A673 (cell line): ENCODE data around the gene CASQ1. TPM values are rescaled to one million over a fixed set of nuclear protein-coding genes. Genes with fewer than 3 reads are reported as not detected.

Experiments
- BruUV-seq: library from RNA; stranded (reverse); fragments of 400-500 nt; replicated peaks from 2 replicates; lab custom pipeline; 2021; lab: Mats Ljungman, UMichigan
- CTCF ChIA-PET: fragments of 300-600 bp; sonication (Branson Sonifier 250); formaldehyde crosslinking; loops from one replicate; lab custom pipeline; 2022; ENCODE audit warnings: antibody characterized with exemption; lab: Charles Lee
- POLR2A ChIA-PET: fragments of 300-600 bp; sonication (Branson Sonifier 250); formaldehyde crosslinking; loops from one replicate; lab custom pipeline; 2022; ENCODE audit warnings: antibody characterized with exemption; ENCODE audit not compliant: low non-redundant PET; lab: Charles Lee
- DNase-seq: peaks from one replicate; pipeline ENCODE4 v3.0.0-alpha.2; 2015; ENCODE audit warnings: low spot score
- H3K27ac ChIP-seq: fragments of 200-600 bp; sonication (generic); 2 replicates; pipeline ENCODE4 v1.5.1; 2016; ENCODE audit warnings: mixed run types, low read depth, mild to moderate bottlenecking, mixed read lengths, antibody characterized with exemption, low read length; ENCODE audit not compliant: poor library complexity, severe bottlenecking
- H3K27me3 ChIP-seq: fragments of 200-600 bp; sonication (generic); replicated peaks from 2 replicates; pipeline ENCODE4 v1.6.1; 2017; ENCODE audit warnings: mixed run types, low read depth, mild to moderate bottlenecking, mixed read lengths, antibody characterized with exemption, low read length; ENCODE audit not compliant: insufficient read depth, poor library complexity
- H3K36me3 ChIP-seq: fragments of 200-600 bp; sonication (generic); 2 replicates; pipeline ENCODE4 v1.6.1; 2016; ENCODE audit warnings: mixed run types, mild to moderate bottlenecking, mixed read lengths, antibody characterized with exemption, low read length; ENCODE audit not compliant: insufficient read depth, poor library complexity, severe bottlenecking
- H3K4me1 ChIP-seq: fragments of 200-600 bp; sonication (generic); 2 replicates; pipeline ENCODE4 v1.6.1; 2017; ENCODE audit warnings: mixed run types, mild to moderate bottlenecking, mixed read lengths, antibody characterized with exemption, low read length; ENCODE audit not compliant: insufficient read depth, poor library complexity, severe bottlenecking
- H3K4me3 ChIP-seq: fragments of 200-600 bp; sonication (generic); 2 replicates; pipeline ENCODE4 v1.5.1; 2016; ENCODE audit warnings: low read depth, mixed run types, mild to moderate bottlenecking, mixed read lengths, low read length; ENCODE audit not compliant: poor library complexity, severe bottlenecking
- H3K9me3 ChIP-seq: fragments of 200-600 bp; sonication (generic); 2 replicates; pipeline ENCODE4 v1.6.1; 2016; ENCODE audit warnings: mixed run types, low read depth, mild to moderate bottlenecking, mixed read lengths, antibody characterized with exemption, low read length; ENCODE audit not compliant: poor library complexity, severe bottlenecking
- EZH2 ChIP-seq: fragments of 200-600 bp; sonication (generic); IDR thresholded peaks from 2 replicates; pipeline ENCODE4 v1.6.1; 2017; ENCODE audit warnings: borderline replicate concordance, low read depth, mild to moderate bottlenecking, mixed read lengths, antibody characterized with exemption, low read length; ENCODE audit not compliant: poor library complexity, severe bottlenecking
- intact Hi-C: fragments of 100-400 bp; cut with micrococcal nuclease; formaldehyde crosslinking; loops from one replicate; pipeline ENCODE4 v1.10.0; 2022; ENCODE audit not compliant: unreplicated experiment
- total RNA-seq: library from RNA; stranded (reverse); gene quantifications from 2 replicates; pipeline ENCODE4 v1.2.3, GENCODE V29; 2021
- TF ChIP-seq, protein P1 (sequence below): fragments of 300-800, 200-600 bp; sonication (generic); conservative IDR thresholded peaks from 2 replicates; pipeline ENCODE4 v1.5.1; 2017; ENCODE audit warnings: low read depth, mild to moderate bottlenecking, antibody characterized with exemption, low read length, moderate library complexity, mixed read lengths

The CASQ1 gene
- total RNA-seq, 1 experiment from 2014 or later: not detected

DNA sequence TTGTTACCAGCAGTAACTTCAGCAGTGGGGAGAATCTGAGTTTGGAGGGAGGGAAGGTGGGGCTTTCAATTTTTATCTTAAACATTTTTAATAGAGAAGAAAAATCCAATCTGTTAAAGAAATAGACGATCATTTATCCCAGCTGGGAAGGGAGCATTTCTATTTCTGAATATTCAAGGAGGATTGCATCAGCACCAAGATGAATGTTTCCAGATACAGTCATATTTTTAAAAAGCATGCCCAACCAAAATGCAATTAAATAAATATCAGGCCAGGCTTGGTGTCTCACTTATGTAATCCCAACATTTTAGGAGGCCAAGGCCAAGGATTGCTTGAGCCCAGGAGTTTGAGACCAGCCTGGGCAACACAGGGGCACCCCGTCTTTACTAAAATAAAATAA lies 40.7 kb upstream of the CASQ1 start:
- Histone ChIP-seq H3K27ac (no peak overlapping the region), H3K9me3 (no peaks in the 10 kb centered on the region), H3K36me3 (no peaks in the 10 kb centered on the region), H3K27me3 (no peaks in the 10 kb centered on the region), H3K4me3 (no peak overlapping the region), H3K4me1 (no peaks in the 10 kb centered on the region)
- intact Hi-C loops: no loop called here
- TF ChIP-seq EZH2: no peak
- TF ChIP-seq, protein P1, sequence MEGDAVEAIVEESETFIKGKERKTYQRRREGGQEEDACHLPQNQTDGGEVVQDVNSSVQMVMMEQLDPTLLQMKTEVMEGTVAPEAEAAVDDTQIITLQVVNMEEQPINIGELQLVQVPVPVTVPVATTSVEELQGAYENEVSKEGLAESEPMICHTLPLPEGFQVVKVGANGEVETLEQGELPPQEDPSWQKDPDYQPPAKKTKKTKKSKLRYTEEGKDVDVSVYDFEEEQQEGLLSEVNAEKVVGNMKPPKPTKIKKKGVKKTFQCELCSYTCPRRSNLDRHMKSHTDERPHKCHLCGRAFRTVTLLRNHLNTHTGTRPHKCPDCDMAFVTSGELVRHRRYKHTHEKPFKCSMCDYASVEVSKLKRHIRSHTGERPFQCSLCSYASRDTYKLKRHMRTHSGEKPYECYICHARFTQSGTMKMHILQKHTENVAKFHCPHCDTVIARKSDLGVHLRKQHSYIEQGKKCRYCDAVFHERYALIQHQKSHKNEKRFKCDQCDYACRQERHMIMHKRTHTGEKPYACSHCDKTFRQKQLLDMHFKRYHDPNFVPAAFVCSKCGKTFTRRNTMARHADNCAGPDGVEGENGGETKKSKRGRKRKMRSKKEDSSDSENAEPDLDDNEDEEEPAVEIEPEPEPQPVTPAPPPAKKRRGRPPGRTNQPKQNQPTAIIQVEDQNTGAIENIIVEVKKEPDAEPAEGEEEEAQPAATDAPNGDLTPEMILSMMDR: no peak
- BruUV-seq: no TSS peak
- ChIA-PET CTCF (no interaction called here), POLR2A (interaction anchor here (0.6 kb wide), 1 partner anchor 179 kb away, joined by 4 read pairs; no protein-coding TSS in a partner anchor)
- DNase-seq: no peak

DNA sequence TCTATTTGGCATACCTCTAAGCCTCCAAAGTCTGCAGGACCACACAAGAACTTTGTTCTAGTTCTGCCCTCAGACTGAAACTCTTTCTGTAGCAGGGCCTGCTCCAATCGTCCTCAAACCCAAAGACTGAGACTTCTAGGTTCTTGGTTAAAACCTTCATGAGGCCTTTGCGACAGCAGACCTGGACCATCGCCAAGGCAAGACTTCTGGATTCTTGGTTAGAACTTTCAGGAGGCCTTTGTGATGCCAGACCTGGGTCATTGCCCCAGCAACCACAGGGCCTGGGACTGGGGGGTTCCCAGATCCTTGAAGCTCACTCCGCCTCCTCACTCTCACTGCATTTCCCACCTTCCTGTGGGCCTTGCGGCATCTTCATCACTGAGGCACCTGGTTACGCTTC lies 39.1 kb upstream of the CASQ1 start, which contains the start of gene ATP1A4:
TSS of gene ATP1A4 (plus strand) at position 301 of the 400 bp plus-strand sequence. CDS start 438 bp downstream, outside the sequence.
- H3K9me3 ChIP-seq: no peaks in the 10 kb centered on the region
- H3K4me3 ChIP-seq: no peak within 1 kb of the TSS
- no peaks in the 10 kb centered on the region for H3K27me3 ChIP-seq
- CTCF ChIA-PET: no interaction called here
- H3K36me3 ChIP-seq: no peaks in the 10 kb centered on the region
- POLR2A ChIA-PET: interaction anchor here (0.7 kb wide), 1 partner anchor 390 kb away, joined by 9 read pairs; no protein-coding TSS in a partner anchor
- intact Hi-C loops: no loop called here
- H3K27ac ChIP-seq: no peak within 1 kb of the TSS
- TF ChIP-seq, protein P1: no peak
- no peak for TF ChIP-seq EZH2
- no TSS peak for BruUV-seq
- H3K4me1 ChIP-seq: no peaks in the 10 kb centered on the region
- DNase-seq: no peak

DNA sequence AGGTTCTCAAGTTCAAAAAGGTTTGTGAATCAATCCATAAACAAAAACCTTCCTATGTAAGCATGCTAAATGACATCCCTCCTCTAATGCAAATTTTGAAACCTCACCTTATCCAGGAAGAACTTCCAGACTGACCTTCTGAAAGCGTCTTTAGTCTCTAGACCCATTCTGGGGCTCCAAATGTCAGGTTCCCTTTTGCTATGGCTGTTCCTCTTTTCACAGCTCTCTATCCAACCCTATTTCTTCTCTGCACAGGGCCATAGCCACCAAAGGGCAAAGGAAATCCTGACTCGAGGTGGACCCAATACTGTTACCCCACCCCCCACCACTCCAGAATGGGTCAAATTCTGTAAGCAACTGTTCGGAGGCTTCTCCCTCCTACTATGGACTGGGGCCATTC lies 35.6 kb upstream of the CASQ1 start:
- H3K4me3 ChIP-seq: no peak overlapping the region
- H3K36me3 ChIP-seq: no peaks in the 10 kb centered on the region
- no peak for TF ChIP-seq EZH2
- TF ChIP-seq, protein P1: no peak
- H3K9me3 ChIP-seq: no peaks in the 10 kb centered on the region
- intact Hi-C loops: no loop called here
- DNase-seq: no peak
- ChIA-PET CTCF (no interaction called here), POLR2A (no interaction called here)
- no peaks in the 10 kb centered on the region for H3K27me3 ChIP-seq
- H3K4me1 ChIP-seq: no peaks in the 10 kb centered on the region
- no TSS peak for BruUV-seq
- no peak overlapping the region for H3K27ac ChIP-seq
